Mucosa of gallbladder (tissue), 1 donor: ENCODE data around the gene MCTP2. TPM values are rescaled to one million over a fixed set of nuclear protein-coding genes. Genes with fewer than 3 reads are reported as not detected.

Source experiments
- DNase-seq: peaks from one replicate; pipeline ENCODE4 v3.0.0-alpha.2; 2020; ENCODE audit warnings: low spot score
- total RNA-seq: library from RNA; stranded (reverse); gene quantifications from one replicate; pipeline ENCODE4 v1.2.1, GENCODE V29; 2021
- donor health status: DM: no; HTN: no; CAD: no.

Gene MCTP2
- total RNA-seq, 1 donor from 2014 or later, result 31.7 TPM

DNA sequence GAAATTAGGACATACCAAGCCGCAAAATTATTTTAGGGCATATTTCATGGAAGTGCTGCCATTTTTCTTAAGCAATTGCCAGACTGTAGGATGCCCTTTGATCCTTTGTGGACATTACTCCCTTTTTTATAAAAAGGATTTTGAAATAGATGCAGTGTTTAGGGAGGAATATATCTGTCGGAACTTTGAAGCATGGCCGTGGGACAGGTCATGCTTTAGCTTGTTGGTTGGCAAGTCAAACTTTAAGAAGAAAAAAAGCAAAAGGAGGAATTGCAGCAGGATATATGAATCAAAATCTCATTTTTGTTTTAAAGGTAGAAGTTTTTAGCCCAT is 122.1 kb downstream of the MCTP2 start:
- no peak for DNase-seq

DNA sequence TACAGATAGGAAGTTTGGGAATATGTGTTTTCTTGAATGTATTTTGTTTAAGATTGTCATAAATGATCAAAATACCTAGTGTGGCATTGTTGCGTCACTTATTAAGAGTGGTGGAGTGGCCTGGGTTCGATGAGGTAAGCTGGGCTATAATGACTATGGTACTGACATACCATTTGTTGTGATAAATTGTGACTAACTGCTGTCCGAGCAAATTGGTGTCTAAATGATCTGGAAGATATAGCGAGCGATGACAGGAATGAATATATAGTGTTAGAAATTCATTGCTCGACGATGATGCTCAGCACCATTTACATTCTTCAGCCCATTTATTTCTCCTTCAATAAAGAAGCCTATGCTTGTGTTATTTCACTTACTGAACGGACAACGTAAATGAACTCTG is 123.3 kb downstream of the MCTP2 start:
- DNase-seq, result no peak

DNA sequence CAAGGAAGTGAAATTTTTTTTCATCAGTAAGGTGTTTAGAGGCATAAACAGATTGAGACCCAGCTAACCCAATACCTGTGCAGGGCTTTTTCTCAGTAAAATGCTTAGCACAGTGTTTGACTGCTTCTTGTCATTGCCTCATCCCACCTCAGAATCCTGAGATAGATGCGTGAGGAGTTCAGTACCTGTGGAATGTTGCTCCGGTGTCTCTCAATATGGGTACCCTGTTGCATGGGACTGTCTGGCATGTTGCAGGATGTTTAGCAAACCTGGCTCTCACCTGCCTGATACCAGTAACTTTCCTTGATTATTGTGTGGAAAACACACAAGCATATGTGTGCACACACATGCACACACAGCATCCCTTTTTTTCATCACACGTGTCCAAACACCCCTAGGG is 128.4 kb downstream of the MCTP2 start:
- DNase-seq, result no peak

DNA sequence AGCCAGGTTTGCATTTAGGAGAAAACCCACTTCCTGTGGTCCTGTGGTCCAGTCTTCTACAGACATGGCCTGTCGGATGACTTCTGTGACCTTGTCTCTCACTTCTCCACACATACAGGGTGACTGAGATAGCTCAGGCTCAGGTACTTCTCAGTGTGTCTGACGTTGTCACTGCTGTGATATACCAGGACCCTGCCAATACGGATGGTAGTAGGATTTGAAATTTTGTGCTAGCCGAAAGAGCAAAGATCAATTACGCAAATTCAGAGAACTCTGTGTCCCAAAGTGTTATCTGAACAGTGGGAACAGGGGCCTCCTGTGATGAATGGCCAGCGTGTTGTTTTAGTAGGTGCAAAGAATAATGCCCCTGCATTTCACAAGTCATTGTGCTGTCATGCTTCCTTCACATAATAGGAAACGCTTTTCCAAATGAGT is 128.9 kb downstream of the MCTP2 start:
- DNase-seq, result no peak

DNA sequence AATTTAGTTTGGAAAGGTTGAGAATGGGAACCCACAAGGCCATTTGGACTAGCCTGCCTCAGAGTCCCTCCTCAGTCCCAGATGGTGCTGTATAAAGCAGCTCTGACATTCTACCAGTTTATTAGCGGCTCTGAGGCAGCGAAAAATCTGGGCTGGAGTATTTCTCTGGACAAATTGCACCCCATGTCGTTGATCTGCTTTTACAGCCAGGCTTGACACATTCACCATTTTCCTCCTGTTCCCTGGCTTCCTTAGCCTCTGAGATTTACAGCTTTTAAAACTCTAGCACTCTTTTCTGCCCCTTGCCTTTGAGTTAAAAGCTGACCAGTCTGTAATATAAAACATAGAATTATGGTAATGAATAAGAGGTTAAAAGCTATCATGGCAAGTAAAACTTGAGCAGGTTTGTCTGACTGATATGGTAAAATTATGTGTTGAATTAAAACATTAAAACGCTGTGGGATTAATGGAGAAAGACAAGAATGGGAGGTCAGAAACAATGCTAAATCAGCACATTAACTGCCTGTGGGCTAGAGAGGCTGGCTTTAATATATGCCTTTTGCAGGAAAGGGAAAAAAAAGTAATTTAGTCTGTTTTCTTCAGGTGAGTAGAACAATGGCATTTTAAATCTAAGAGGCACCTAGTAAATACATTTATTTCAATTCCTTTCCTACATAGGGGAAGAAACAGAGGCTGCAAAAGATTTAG is 131.2 kb downstream of the MCTP2 start:
- DNase-seq, result no peak

DNA sequence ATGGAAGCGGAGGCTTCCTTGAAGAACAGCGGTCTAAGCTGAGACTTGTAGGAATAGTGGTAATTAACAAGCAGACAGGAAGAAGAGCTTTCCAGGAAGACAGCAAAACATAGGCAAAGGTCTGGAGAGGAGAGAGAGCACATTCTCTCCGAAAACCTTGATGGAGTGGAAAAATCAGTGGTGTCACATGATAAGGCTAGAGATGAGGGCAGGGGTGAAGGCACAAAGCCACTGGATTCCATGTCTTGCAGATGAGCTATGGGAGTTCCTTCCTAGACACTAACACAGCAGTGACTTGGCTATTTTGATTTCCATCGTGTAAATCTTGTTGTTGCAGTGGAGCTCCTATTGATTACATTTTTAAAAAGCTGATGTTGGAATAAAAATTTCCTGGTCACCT is 132.0 kb downstream of the MCTP2 start:
- DNase-seq, result no peak

DNA sequence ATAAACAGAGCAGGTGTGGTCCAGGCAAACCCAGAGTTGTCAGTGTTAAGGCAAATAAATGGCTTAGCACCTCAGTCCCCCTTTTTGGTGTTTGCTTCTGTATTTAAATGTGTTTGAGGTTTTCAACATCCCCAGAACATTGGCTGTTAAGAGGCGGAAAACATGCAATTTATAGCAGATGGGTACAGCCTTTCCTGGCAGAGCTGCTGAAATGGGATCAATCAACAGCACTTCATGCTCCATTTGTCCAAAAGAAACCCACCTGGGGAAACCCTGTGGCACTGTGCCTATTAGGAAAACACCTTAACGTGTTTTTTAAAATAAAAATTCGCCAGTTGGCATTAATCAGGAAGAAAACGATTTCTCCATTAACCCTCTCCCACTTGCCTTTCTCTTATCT is 135.4 kb downstream of the MCTP2 start:
- no peak for DNase-seq

DNA sequence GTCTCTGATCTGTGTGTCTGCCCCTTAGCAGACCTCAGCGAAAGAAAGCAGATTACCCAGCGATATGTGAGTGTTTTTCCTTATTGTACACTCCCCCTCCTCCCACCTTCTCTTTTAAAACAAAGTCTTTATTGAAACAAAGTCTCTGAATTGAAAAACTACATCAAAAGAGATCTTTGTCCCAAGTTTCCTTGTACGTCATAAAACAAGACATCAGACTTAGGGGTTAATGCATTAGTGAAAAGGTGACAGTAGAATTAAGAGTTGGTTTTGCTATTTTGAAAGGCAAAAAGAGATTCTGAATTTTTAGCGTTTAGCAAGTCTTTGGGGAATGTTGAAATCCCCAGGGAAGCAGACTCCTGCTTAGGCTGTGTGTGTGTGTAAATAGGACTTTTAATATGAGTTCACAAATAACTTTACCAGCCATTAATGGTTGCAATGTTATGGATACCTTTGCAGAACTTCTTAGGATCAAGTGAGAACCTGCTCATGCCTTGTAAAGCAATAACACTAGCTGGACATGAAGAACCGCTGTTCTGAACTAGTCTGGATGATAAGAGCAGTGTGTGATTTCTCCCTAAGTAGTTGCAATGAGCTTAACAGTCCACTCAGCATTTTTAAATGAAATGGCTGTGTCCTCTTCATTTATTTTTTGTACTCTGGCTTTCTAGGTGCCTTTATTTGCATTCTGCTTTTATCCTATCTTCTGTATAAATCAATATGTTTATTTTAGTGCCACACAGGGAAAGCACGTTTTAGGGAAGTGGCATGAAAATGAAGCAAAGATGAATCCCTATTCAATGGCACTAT is 136.6 kb downstream of the MCTP2 start:
- no peak for DNase-seq

DNA sequence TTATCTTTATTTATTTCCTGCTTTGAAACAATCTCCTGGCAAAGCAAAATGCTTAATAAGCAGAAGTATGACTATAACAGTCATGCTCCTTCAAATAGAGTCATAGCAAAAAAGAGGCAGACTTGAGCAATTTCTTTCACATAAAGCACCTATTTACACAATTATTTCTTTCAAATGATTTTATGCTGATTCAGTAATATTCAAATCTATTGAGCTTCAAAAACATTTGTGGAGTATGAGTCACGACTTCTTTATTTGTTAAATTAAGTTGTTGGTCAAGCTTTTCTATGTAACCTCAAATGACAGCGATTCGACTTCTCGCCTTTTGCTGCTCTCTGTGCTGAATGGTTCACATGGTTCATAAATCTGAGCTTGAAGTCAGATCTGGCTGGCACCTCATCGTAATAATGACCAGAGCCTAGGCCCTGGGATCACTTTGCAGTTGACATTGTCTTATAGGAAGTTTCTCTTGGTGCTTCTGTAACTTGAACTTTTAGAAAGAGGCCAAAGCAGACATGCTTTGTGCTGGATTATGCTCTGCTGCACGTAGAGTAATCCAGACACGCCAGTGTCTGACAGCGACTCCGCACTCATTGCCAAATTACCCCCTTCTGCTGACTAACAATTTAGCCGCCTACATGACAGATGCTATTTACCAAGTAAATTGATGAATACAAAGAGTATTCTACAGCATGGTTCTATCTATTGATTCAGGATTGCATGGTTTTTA is 139.0 kb downstream of the MCTP2 start:
- no peak for DNase-seq

DNA sequence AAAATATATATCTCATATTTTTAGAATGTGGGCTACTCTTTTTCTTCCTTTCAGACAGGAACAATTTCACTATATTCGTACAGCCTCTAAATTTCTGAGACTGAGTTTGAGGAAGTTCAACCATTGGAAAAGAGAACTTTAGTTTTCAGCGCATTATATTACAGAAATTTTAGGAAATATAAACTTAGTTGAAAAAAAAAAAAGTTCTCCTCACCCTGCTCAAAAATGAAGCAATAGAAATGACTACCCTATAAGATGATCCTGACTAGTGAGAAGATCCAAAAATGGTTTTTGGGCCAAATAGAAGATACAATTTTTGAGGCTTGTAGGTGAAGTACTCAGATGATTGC is 139.6 kb downstream of the MCTP2 start:
- DNase-seq, result no peak

DNA sequence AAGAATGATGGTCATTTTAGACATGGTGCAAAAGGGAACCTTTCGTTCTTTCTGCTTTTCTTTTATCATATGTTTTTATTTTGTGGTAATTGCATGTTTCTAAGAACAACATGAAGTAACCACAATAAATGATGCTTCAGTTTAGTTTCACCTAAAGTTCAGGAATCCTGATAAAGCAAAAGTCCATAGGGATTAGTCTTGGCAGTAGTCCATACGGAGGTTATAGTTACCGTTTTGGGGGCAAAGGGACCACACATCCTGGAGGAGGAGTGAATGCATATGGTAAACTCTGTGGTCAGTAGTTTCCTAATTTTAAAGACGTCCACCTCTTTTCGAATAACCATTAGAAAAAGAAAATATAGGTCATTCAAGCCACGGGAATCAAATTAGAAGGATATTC is 141.5 kb downstream of the MCTP2 start:
- no peak for DNase-seq

DNA sequence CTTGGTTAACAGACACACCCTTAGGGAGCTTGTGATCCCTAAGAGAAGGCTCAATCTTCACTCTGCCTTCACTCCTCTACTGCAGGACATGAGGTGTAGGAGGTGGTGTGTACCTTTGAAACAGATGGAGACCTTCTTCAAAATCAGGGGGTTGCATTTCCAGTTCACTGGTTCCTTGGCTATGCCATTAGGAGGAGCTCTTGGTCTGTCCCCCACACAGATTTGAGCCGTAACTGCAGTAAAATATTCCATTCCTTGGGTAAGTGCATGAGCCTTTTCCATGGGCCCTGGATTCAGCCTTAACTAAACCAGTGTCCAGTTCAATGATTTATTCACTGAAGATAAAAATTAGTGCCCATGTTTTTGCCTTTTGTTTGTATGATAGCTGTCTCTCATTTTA is 144.6 kb downstream of the MCTP2 start:
- no peak for DNase-seq

DNA sequence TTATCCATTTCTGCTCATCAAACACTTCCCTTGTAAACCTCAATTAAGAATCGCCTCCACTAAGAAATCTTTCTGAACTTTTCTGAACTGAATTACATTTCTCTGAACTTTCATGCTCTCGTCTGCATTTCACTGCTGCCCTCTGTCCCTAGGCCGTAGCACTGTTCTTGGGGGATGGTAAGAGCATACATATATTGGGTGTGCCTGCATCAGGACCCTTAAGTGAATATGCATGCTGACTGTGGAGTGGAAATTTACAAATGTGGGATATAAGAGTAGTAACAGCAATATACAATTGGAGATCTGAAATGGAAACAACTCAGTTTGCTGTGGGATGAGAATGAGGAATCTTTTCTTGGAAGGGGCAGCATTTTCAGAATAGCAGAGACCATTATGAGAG is 148.6 kb downstream of the MCTP2 start:
- no peak for DNase-seq

DNA sequence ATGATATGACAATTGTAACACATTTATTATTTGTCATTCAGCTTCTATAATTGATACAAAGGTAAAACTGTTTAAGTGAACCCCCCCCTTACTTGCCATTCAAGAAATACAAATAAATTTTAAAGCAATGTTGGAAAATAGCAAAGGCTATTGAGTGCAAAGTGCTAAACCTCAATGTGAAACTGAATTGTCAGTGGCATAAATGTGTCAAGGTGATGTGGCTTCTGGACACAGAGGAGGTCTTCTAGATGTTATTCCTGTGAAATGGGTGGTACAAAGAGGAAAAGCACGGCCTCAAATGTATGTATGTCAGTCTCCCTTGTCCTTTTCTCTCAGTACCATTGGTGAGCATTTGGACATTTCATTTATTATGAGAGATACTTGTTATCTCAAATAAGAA is 149.4 kb downstream of the MCTP2 start:
- no peak for DNase-seq

DNA sequence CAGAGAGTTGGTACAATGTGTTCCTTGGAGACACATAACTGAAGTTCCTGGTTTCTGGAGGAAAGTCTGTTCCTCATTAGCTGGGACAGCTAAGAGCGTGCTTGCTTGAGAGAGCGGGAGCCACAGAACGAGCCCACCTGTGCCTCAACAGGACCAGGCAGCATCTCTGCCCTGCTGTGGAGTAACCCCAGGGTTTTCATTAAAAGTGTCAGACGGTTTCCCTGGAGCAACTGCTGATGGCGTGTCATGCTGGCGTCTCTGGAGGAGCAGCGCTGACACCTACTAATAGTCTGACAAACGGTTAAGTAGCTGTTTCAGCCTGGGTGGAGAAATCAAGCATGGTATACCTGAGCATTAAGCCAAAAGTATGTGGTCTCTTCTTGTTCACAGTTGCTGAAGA is 150.0 kb downstream of the MCTP2 start:
- DNase-seq, result no peak

DNA sequence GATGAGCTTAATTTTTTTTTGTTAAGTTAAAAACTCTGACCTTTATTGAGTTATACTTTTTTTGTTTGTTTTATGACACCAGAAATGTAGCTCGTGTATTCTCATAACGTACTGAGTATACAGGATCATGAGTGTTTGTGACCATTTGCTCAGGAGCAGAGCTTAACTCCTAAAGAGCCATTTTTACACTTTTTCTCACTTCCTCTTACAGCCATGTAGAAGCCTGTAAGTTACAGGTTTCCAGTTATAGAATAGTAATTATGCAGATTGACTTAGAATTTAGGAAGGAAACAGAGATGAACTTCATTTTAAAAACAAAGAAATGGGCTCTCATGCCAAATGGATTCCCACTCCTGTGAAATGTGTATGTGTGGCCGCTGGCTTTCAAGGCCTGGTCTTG is 151.7 kb downstream of the MCTP2 start:
- DNase-seq, result no peak

DNA sequence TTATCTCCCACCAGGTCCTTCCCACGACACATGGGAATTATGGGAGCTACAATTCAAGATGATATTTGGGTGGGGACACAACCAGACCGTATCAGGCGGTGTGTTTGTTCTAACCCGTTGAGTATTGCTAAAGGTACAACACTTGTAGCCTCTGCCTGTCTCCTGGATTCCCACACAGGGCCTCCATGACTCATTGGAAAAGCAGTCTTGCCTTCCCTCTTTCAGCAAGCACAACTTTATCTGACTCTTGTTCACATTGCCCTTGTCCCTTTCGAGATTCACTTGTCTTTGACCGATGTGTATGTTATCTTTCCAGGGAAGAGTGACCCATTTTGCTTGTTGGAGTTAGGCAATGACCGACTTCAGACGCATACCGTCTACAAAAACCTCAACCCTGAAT is 152.3 kb downstream of the MCTP2 start:
- DNase-seq, result no peak

DNA sequence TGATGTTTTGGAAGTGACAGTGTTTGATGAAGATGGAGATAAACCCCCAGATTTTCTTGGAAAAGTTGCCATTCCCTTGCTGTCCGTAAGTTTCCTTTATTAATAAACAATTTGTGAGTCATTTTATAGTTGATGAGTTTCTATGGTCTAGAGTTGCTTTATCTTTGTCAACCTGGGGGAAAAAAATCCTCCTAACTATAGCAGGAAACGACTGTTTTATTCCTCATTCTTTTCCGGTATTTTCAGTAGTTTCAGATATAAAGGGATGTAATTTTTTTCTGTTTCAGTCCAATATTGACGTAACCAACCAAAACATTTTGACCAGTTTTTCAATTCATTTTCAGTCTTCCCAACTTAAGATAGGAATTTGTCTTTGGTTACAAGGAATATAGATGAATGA is 154.1 kb downstream of the MCTP2 start:
- DNase-seq, result no peak

DNA sequence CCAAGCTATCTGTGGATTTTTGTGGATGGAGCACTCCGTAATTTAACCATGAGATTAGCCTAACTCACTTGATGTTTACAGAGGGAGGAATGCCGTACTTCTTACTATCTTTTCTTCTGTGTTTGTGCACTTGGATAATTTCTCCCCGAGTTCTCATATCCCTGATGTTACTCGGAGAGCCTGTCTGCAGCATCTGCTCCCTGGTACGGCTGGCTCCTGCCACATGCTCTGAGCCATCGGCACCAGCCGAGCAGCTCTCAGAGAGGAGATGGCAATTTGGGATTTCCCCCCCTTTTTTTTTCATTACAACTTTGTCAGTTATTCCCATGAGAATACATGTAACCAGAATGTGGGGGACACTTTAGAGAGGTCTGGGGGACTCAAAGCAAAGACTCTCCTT is 155.0 kb downstream of the MCTP2 start:
- DNase-seq, result no peak

DNA sequence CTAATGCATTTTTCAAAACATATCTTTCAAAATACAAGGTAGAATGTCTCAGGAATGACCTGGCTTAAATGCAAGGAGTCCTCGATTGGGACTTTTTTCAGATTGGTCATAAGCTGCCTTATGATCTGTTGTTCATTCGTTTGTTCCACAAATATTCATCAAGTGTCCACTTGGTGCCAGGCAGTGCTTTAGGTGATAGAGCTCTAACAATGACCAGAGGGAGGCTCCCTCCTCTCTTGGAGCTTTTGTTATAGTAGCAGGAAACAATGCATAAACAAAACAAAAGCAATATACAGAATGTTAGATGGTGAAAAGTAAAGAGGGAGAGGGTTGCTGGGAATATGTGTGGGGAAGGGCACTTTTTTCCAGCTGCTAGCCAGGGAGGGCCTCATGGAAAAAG is 156.1 kb downstream of the MCTP2 start:
- DNase-seq, result no peak

DNA sequence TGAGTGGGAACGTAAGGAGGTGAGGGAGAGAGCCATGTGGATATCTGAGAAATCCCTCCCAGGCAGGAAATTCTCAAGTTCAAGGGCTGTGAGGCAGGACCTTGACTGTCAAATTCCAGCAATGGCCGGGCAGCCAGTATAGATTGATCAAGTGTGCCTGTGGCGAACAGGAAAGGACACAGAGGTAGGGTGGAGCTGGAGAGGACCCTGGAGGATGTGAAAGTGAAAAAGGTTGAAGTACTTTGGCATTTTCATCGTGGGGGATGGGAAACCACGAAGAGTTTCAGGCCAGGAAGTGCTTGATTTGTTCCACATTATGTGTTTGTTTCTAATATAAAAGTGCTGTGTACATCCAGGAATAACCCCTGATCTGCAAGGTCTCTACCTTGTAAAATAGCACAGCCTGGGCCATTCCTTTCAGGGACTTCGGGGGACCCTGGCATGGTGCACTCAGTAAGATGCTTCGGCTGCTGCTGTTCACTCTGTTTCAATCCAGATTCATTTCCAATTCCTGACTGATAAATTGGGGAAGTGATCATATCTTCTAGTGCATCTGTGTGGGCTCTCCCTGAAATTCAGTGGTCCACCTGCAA is 156.6 kb downstream of the MCTP2 start:
- no peak for DNase-seq

DNA sequence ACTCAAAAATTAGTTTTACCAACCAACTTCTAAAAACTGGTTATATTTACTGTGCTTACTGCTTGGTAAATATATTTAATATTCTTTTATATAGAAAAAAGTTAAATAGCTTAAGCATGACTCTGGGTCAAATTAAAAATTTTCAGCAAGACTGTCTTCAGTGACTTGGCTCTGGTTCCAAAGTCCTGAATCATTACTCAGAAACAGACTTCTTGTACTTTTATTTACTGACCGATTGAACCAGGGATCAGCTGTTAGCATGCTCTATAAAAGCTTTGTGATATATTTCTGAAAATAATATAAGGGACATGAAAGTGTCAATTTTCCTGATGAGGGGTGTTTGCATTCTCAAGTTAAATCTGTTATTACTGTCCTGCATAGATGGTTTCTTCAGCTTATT is 164.3 kb downstream of the MCTP2 start:
- DNase-seq, result no peak

DNA sequence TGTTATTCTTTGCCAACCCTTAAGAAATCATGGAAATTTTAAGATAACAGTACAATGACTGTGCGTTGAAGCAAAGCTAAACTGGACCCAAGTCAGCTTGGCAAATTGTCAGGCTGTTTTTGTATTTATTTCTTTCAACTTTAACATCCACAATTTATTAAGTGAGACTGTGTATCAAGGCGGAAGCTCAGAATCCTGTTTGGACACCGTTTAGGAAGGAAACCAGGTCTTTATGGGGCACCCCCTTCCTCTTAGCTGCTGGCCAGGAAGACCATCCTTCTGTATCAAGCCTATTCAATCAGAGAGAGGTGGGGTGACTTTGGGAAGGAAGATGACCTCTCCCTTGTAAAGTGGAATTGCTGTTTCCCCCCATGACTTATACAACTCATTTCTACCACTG is 166.0 kb downstream of the MCTP2 start:
- no peak for DNase-seq
